GM12878 (cell line): Measurements from ENCODE around the gene GGCT. TPM values are rescaled to one million over a fixed set of nuclear protein-coding genes. Genes with fewer than 3 reads are reported as not detected.

ENCODE experiments used
- ATAC-seq: fragments of 200-7000 bp; cut with Tn5 transposase; 3 replicates; pipeline ENCODE4 v1.9.1; 2020; ENCODE audit warnings: mild to moderate bottlenecking, moderate library complexity
- Bru-seq: library from RNA; stranded (reverse); fragments of 400-500 nt; gene quantifications from one replicate; lab custom pipeline; 2021; lab: Mats Ljungman, UMichigan
- BruChase-seq, 2 experiments: library from RNA; stranded (reverse); fragments of 400-500 nt; gene quantifications; one replicate each; lab custom pipeline; 2021; lab: Mats Ljungman, UMichigan
- BruUV-seq: library from RNA; stranded (reverse); fragments of 400-500 nt; replicated peaks from 2 replicates; lab custom pipeline; 2021; lab: Mats Ljungman, UMichigan
- CTCF ChIA-PET: fragments of 300-600 bp; sonication (Branson Sonifier 250); formaldehyde crosslinking; extraction: SDS; loops from one replicate; lab custom pipeline; 2021; ENCODE audit warnings: inconsistent platforms; lab: Yijun Ruan, JAX
- POLR2A ChIA-PET: fragments of 350-600 bp; formaldehyde crosslinking; extraction: SDS; loops from one replicate; lab custom pipeline; 2021; ENCODE audit warnings: inconsistent platforms; lab: Charles Lee
- RAD21 ChIA-PET: fragments of 300-600 bp; sonication (Branson Sonifier 250); formaldehyde crosslinking; loops from one replicate; lab custom pipeline; 2023; ENCODE audit warnings: antibody characterized with exemption; ENCODE audit not compliant: unreplicated experiment; lab: Charles Lee
- SMC1A ChIA-PET: fragments of 300-600 bp; sonication (Branson Sonifier 250); formaldehyde crosslinking; loops from one replicate; lab custom pipeline; 2023; ENCODE audit not compliant: unreplicated experiment, uncharacterized antibody; lab: Charles Lee
- DNase-seq: peaks from one replicate; pipeline ENCODE4 v3.0.0-alpha.2; 2011; ENCODE audit warnings: low read depth, low spot score
- FAIRE-seq: peaks from 3 replicates; lab custom pipeline; 2011; peaks lifted over from hg19 to GRCh38; lab: Jason Lieb, UNC
- H2AFZ ChIP-seq: 2 replicates; pipeline ENCODE4 v1.6.0; 2011; ENCODE audit warnings: low read depth, low read length, control low read depth; ENCODE audit not compliant: control insufficient read depth
- H3K27ac ChIP-seq: 2 replicates; pipeline ENCODE4 v1.5.1; 2011; ENCODE audit warnings: control low read depth; ENCODE audit not compliant: control insufficient read depth, insufficient read depth
- H3K27me3 ChIP-seq, 2 experiments: replicated peaks in 1 of 2; 2 replicates each; pipeline versions ENCODE4 v1.6.0 to v1.6.1; 2011; ENCODE audit warnings: low read length in 1 of 2; ENCODE audit not compliant: control insufficient read depth in 2 of 2, insufficient read depth in 2 of 2
- H3K36me3 ChIP-seq, 2 experiments: 2 replicates each; pipeline ENCODE4 v1.5.1; 2011; ENCODE audit warnings: low read length in 1 of 2; ENCODE audit not compliant: control insufficient read depth in 2 of 2, insufficient read depth in 2 of 2
- H3K4me1 ChIP-seq: 2 replicates; pipeline ENCODE4 v1.6.1; 2011; ENCODE audit warnings: mild to moderate bottlenecking, low read length, moderate library complexity, mixed read lengths; ENCODE audit not compliant: control insufficient read depth, insufficient read depth
- H3K4me2 ChIP-seq: 2 replicates; pipeline ENCODE4 v1.6.0; 2011; ENCODE audit warnings: control low read depth; ENCODE audit not compliant: control insufficient read depth, insufficient read depth
- H3K4me3 ChIP-seq: fragments of 200-600 bp; sonication (generic); 2 replicates; pipeline ENCODE4 v1.5.1; 2016
- H3K79me2 ChIP-seq: 2 replicates; pipeline ENCODE4 v1.6.0; 2011; ENCODE audit warnings: low read length; ENCODE audit not compliant: control insufficient read depth, insufficient read depth
- H3K9ac ChIP-seq: 2 replicates; pipeline ENCODE4 v1.8.0; 2011; ENCODE audit warnings: low read length, control low read depth, mixed read lengths; ENCODE audit not compliant: control insufficient read depth, insufficient read depth
- H3K9me3 ChIP-seq: replicated peaks from 3 replicates; pipeline ENCODE4 v1.5.1; 2011; ENCODE audit warnings: mild to moderate bottlenecking, low read length; ENCODE audit not compliant: control insufficient read depth, insufficient read depth
- H4K20me1 ChIP-seq: 2 replicates; pipeline ENCODE4 v1.6.0; 2011; ENCODE audit not compliant: control insufficient read depth, insufficient read depth
- ESRRA ChIP-seq: IDR thresholded peaks from 2 replicates; pipeline ENCODE4 v1.6.1; 2012; ENCODE audit warnings: mild to moderate bottlenecking, low read length, improper control_type of control experiment
- JUND ChIP-seq: IDR thresholded peaks from 2 replicates; pipeline ENCODE4 v1.6.1; 2012; ENCODE audit warnings: low read depth, mild to moderate bottlenecking, low read length, improper control_type of control experiment, moderate library complexity
- LARP7 ChIP-seq: fragments of 450-650 bp; IDR thresholded peaks from 2 replicates; pipeline ENCODE4 v1.6.1; 2017; ENCODE audit warnings: mild to moderate bottlenecking
- MTA2 ChIP-seq: fragments of 450-650 bp; IDR thresholded peaks from 2 replicates; pipeline ENCODE4 v1.6.1; 2016; ENCODE audit warnings: low read depth, mild to moderate bottlenecking, moderate library complexity
- MXI1 ChIP-seq: fragments of 150-350 bp; IDR thresholded peaks from 2 replicates; pipeline ENCODE4 v1.6.1; 2011; ENCODE audit warnings: low read depth, mild to moderate bottlenecking, inconsistent platforms, low read length, improper control_type of control experiment
- NFIC ChIP-seq: IDR thresholded peaks from 2 replicates; pipeline ENCODE4 v1.6.1; 2012; ENCODE audit warnings: low read depth, mild to moderate bottlenecking, inconsistent platforms, low read length, moderate library complexity
- NFXL1 ChIP-seq: fragments of 450-650 bp; IDR thresholded peaks from 2 replicates; pipeline ENCODE4 v1.6.1; 2017; ENCODE audit warnings: antibody characterized with exemption, mild to moderate bottlenecking, borderline replicate concordance
- PML ChIP-seq: IDR thresholded peaks from 2 replicates; pipeline ENCODE4 v1.6.1; 2012; ENCODE audit warnings: low read length, inconsistent platforms
- RBBP5 ChIP-seq: fragments of 200-600 bp; sonication (generic); conservative IDR thresholded peaks from 2 replicates; pipeline ENCODE4 v1.6.1; 2016
- SREBF1 ChIP-seq: IDR thresholded peaks from 2 replicates; pipeline ENCODE4 v1.6.1; 2012; ENCODE audit warnings: mild to moderate bottlenecking, low read length
- USF1 ChIP-seq: IDR thresholded peaks from 2 replicates; pipeline ENCODE4 v1.6.1; 2011; ENCODE audit warnings: borderline replicate concordance, low read depth, mild to moderate bottlenecking, moderate library complexity, mixed read lengths, low read length; ENCODE audit not compliant: insufficient read depth; ENCODE audit errors: extremely low read length
- YY1 ChIP-seq: IDR thresholded peaks from 2 replicates; pipeline ENCODE4 v1.6.1; 2011; ENCODE audit warnings: low read depth, mild to moderate bottlenecking, low read length
- WGBS: methylation state at CpG from one replicate; pipeline ENCODE4 v1.1.6; 2016; ENCODE audit warnings: low lambda C conversion rate; ENCODE audit not compliant: insufficient replicate concordance, insufficient coverage; ENCODE audit errors: missing lambda C conversion rate; 5-methylcytosine and 5-hydroxymethylcytosine counted together
- in situ Hi-C: fragments of 300-500 bp; cut with MboI; formaldehyde crosslinking; loops from 9 replicates; pipeline ENCODE4 v1.14.3; 2018; ENCODE audit warnings: mixed read lengths
- intact Hi-C: fragments of 100-400 bp; cut with micrococcal nuclease; formaldehyde crosslinking; loops from one replicate; pipeline ENCODE4 v1.14.2; 2022; ENCODE audit not compliant: unreplicated experiment
- long read RNA-seq, 2 experiments: library from polyadenylated mRNA; unstranded; transcript quantifications; one replicate each; pipeline ENCODE4 v2.0.0, GENCODE V29; 2019 to 2020
- polyA minus RNA-seq, 3 experiments: library from RNA; depleted of rRNA, polyadenylated mRNA; stranded (reverse); fragments of >200 nt; gene quantifications; 2 replicates each; pipeline ENCODE4 v1.2.3, GENCODE V29; 2011
- polyA plus RNA-seq, 11 experiments: library from polyadenylated mRNA; depleted of rRNA in 4 of 11; unstranded in 6 of 11; stranded (reverse) in 5 of 11; fragments of >200 nt; fragmentation: Nextera tagmentation in 4 of 11; fragmentation: Illumina TruSeq in 1 of 11; extraction: Ambion mirVana in 4 of 11; extraction: Trizol in 1 of 11; gene quantifications; 1 replicate in 1 of 11; 2 replicates in 10 of 11; pipeline versions ENCODE4 v1.2.1 to v1.2.3, GENCODE V29; 2011 to 2016; ENCODE audit warnings: inconsistent platforms in 2 of 11, missing spikeins in 2 of 11, low read depth in 1 of 11
- total RNA-seq, 4 experiments: library from RNA; depleted of rRNA in 3 of 4; stranded (reverse); fragments of >200 nt in 3 of 4; fragmentation: Illumina TruSeq in 1 of 4; extraction: Trizol in 1 of 4; gene quantifications; 2 replicates each; pipeline versions ENCODE4 v1.2.1 to v1.2.3, GENCODE V29; 2013 to 2021
- TF ChIP-seq, protein P1 (sequence below): IDR thresholded peaks from 2 replicates; pipeline ENCODE4 v1.6.1; 2012; ENCODE audit warnings: mild to moderate bottlenecking, low read depth, low read length

Gene GGCT
- total RNA-seq (2013; cell fraction: nucleolus; rRNA removed) = 8.6 and 9.7 TPM in 2 replicates
- 61.5 and 71.9 TPM in 2 replicates for total RNA-seq (2014; rRNA removed)
- total RNA-seq (2014; rRNA removed; fragmentation: Illumina TruSeq; extraction: Trizol) = 78.9 and 86.1 TPM in 2 replicates
- total RNA-seq (2021) = 59.1 and 65.2 TPM in 2 replicates
- 25.1 TPM for polyA plus RNA-seq (2011; ENCODE audit: low read depth)
- 57.0 and 91.2 TPM in 2 replicates for polyA plus RNA-seq (2011; rRNA removed)
- 26.8 and 36.3 TPM in 2 replicates for polyA plus RNA-seq (2011; cell fraction: cytosol; rRNA removed)
- polyA plus RNA-seq (2011; cell fraction: nucleus; rRNA removed) = 21.6 and 23.1 TPM in 2 replicates
- polyA plus RNA-seq (2012) = 52.8 and 53.0 TPM in 2 replicates
- 87.6 and 115 TPM in 2 replicates for polyA plus RNA-seq (2014; fragmentation: Illumina TruSeq; extraction: Trizol)
- 100 to 1,000 TPM; 168 to 215 TPM for polyA plus RNA-seq (2014; fragmentation: Nextera tagmentation; extraction: Ambion mirVana)
- polyA plus RNA-seq (2014; rRNA removed) = 92.7 and 96.9 TPM in 2 replicates
- polyA plus RNA-seq (2016; fragmentation: Nextera tagmentation; extraction: Ambion mirVana) = 100 to 1,000 TPM; 108 to 112 TPM
- polyA minus RNA-seq (2011; rRNA and poly(A)+ RNA removed) = 5.9 and 10.8 TPM in 2 replicates
- 8.7 and 10.1 TPM in 2 replicates for polyA minus RNA-seq (2011; cell fraction: cytosol; rRNA and poly(A)+ RNA removed)
- polyA minus RNA-seq (2011; cell fraction: nucleus; rRNA and poly(A)+ RNA removed) = 9.2 and 13.8 TPM in 2 replicates
- percentile 77 among the genes with signal in this experiment for Bru-seq, nascent RNA
- BruChase-seq, experiment 1, labeled RNA remaining after a 6-hour chase = percentile 92 among the genes with signal in this experiment
- percentile 89 among the genes with signal in this experiment for BruChase-seq, experiment 2, labeled RNA remaining after a 2-hour chase
- long read RNA-seq, experiment 1, transcript GGCT-202 (4 exons, 1,173 nt) = major isoform, 45 of 62 reads
- long read RNA-seq, experiment 1, transcript GGCT-207 (3 exons, 1,012 nt) = minor isoform, 7 of 62 reads
- long read RNA-seq, experiment 1, partial matches to known transcripts = 4 of 62 reads
- long read RNA-seq, experiment 1, other reads (novel, unspliced or antisense) = 2 of 62 reads
- long read RNA-seq, experiment 2, transcript GGCT-207 (3 exons, 1,012 nt) = minor isoform, 65 of 359 reads
- long read RNA-seq, experiment 2, transcript GGCT-203 (2 exons, 836 nt) = minor isoform, 7 of 359 reads
- long read RNA-seq, experiment 2, transcript GGCT-202 (4 exons, 1,173 nt) = major isoform, 271 of 359 reads
- long read RNA-seq, experiment 2, transcript GGCT-201 (3 exons, 1,032 nt) = minor isoform, 8 of 359 reads
- long read RNA-seq, experiment 2, partial matches to known transcripts = 5 of 359 reads
- long read RNA-seq, experiment 2, other reads (novel, unspliced or antisense) = 0 of 359 reads

GRCh38 chr7:30504301-30505173 is at the start of gene GGCT:
Gene GGCT, minus strand, starts transcription at chr7:30504829. Its CDS starts 120 bp downstream, at chr7:30504709.
- peak within 1 kb of the TSS; percentile 92 for H3K4me3 ChIP-seq
- ATAC-seq (peak; percentile 97), DNase-seq (peak; percentile 95), FAIRE-seq (peak; percentile 89)
- ChIA-PET POLR2A (interaction anchor here (0.6 kb wide), 1 partner anchor 139 kb away, joined by 3 read pairs; no protein-coding TSS in a partner anchor), RAD21 (interaction anchor here (1.0 to 1.5 kb wide), 2 partner anchors 28 to 60 kb away, joined by 3 to 4 read pairs; no protein-coding TSS in a partner anchor), CTCF (interaction anchor here (1.0 kb wide), 1 partner anchor 226 kb away, joined by 3 read pairs; no protein-coding TSS in a partner anchor), SMC1A (interaction anchor here (2.0 kb wide), 1 partner anchor 40 kb away, joined by 6 read pairs; no protein-coding TSS in a partner anchor)
- in situ Hi-C loops (no loop called here), intact Hi-C loops (loop anchor here (2.0 to 5.0 kb wide), 2 partner anchors 42 to 220 kb away; partner anchors contain the start of gene ZNRF2)
- H3K79me2 ChIP-seq = peaks cover 38% of the 10 kb centered on the region
- no peaks in the 10 kb centered on the region; the same call in 2 of the 3 replicates for H3K9me3 ChIP-seq
- peak within 1 kb of the TSS; percentile 98 for H2AFZ ChIP-seq
- no peaks in the 10 kb centered on the region for H4K20me1 ChIP-seq
- H3K4me2 ChIP-seq = peak within 1 kb of the TSS; percentile 95
- no peaks in the 10 kb centered on the region for H3K36me3 ChIP-seq
- H3K27ac ChIP-seq = peak within 1 kb of the TSS; percentile 82
- H3K9ac ChIP-seq = peak within 1 kb of the TSS; percentile 91
- H3K4me1 ChIP-seq = peaks cover 6% of the 10 kb centered on the region; the same call in 1 of the 2 replicates
- no TSS peak for BruUV-seq
- H3K27me3 ChIP-seq = no peaks in the 10 kb centered on the region
- WGBS = 1% methylated on average over 63 of the region's 64 CpGs
- TF ChIP-seq ESRRA = no peak
- TF ChIP-seq NFIC = no peak
- TF ChIP-seq SREBF1 = peak; percentile 21; the same call in 1 of the 2 replicates
- TF ChIP-seq RBBP5 = no peak
- peak; percentile 41 for TF ChIP-seq LARP7
- TF ChIP-seq MXI1 = peak; percentile 67
- peak; percentile 25 for TF ChIP-seq USF1
- TF ChIP-seq PML = peak; percentile 80; the same call in 1 of the 2 replicates
- TF ChIP-seq, protein P1, sequence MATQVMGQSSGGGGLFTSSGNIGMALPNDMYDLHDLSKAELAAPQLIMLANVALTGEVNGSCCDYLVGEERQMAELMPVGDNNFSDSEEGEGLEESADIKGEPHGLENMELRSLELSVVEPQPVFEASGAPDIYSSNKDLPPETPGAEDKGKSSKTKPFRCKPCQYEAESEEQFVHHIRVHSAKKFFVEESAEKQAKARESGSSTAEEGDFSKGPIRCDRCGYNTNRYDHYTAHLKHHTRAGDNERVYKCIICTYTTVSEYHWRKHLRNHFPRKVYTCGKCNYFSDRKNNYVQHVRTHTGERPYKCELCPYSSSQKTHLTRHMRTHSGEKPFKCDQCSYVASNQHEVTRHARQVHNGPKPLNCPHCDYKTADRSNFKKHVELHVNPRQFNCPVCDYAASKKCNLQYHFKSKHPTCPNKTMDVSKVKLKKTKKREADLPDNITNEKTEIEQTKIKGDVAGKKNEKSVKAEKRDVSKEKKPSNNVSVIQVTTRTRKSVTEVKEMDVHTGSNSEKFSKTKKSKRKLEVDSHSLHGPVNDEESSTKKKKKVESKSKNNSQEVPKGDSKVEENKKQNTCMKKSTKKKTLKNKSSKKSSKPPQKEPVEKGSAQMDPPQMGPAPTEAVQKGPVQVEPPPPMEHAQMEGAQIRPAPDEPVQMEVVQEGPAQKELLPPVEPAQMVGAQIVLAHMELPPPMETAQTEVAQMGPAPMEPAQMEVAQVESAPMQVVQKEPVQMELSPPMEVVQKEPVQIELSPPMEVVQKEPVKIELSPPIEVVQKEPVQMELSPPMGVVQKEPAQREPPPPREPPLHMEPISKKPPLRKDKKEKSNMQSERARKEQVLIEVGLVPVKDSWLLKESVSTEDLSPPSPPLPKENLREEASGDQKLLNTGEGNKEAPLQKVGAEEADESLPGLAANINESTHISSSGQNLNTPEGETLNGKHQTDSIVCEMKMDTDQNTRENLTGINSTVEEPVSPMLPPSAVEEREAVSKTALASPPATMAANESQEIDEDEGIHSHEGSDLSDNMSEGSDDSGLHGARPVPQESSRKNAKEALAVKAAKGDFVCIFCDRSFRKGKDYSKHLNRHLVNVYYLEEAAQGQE = no peak
- TF ChIP-seq NFXL1 = no peak
- no peak for TF ChIP-seq MTA2
- TF ChIP-seq YY1 = peak; percentile 20; the same call in 1 of the 2 replicates
- TF ChIP-seq JUND = no peak
